KMS-11 (cell line): Measurements from ENCODE around the gene STRN4.

Experiments
- H2AFZ ChIP-seq: fragments of 200-600 bp; sonication (generic); 2 replicates; pipeline ENCODE4 v1.6.1; 2016; ENCODE audit warnings: antibody characterized with exemption, mixed run types, low read depth
- H3K27ac ChIP-seq: fragments of 200-600 bp; sonication (generic); 2 replicates; pipeline ENCODE4 v1.6.1; 2016; ENCODE audit warnings: mild to moderate bottlenecking, mixed run types
- H3K27me3 ChIP-seq: fragments of 200-600 bp; sonication (generic); 2 replicates; pipeline ENCODE4 v1.6.1; 2017; ENCODE audit warnings: mild to moderate bottlenecking, low read depth, mixed run types, moderate library complexity; ENCODE audit not compliant: insufficient read depth
- H3K36me3 ChIP-seq: fragments of 200-600 bp; sonication (generic); 2 replicates; pipeline ENCODE4 v1.6.1; 2017; ENCODE audit warnings: mild to moderate bottlenecking, mixed run types; ENCODE audit not compliant: insufficient read depth
- H3K4me1 ChIP-seq: fragments of 200-600 bp; sonication (generic); 2 replicates; pipeline ENCODE4 v1.6.1; 2016; ENCODE audit warnings: mild to moderate bottlenecking, low read depth, mixed run types; ENCODE audit not compliant: poor library complexity, severe bottlenecking
- H3K4me2 ChIP-seq: fragments of 200-600 bp; sonication (generic); 2 replicates; pipeline ENCODE4 v1.7.0; 2016; ENCODE audit warnings: mild to moderate bottlenecking, mixed run types
- H3K4me3 ChIP-seq: fragments of 200-600 bp; sonication (generic); IDR thresholded peaks from 2 replicates; pipeline ENCODE4 v1.6.1; 2017; ENCODE audit warnings: low read depth, low read length, mixed read lengths; ENCODE audit not compliant: insufficient read depth
- H3K79me2 ChIP-seq: fragments of 200-600 bp; sonication (generic); 2 replicates; pipeline ENCODE4 v1.6.1; 2016; ENCODE audit warnings: low read depth, mixed run types; ENCODE audit not compliant: insufficient read depth
- H3K9ac ChIP-seq: fragments of 200-600 bp; sonication (generic); 2 replicates; pipeline ENCODE4 v1.6.1; 2016; ENCODE audit warnings: mild to moderate bottlenecking, mixed run types
- H4K20me1 ChIP-seq: fragments of 200-600 bp; sonication (generic); 2 replicates; pipeline ENCODE4 v1.6.1; 2016; ENCODE audit warnings: mild to moderate bottlenecking, mixed run types; ENCODE audit not compliant: insufficient read depth
- TF ChIP-seq, protein P1 (sequence below): fragments of 200-600 bp; sonication (generic); conservative IDR thresholded peaks from 2 replicates; pipeline ENCODE4 v1.6.1; 2017; ENCODE audit warnings: low read depth, mild to moderate bottlenecking, antibody characterized with exemption, low read length, moderate library complexity, mixed read lengths

The STRN4 gene

DNA sequence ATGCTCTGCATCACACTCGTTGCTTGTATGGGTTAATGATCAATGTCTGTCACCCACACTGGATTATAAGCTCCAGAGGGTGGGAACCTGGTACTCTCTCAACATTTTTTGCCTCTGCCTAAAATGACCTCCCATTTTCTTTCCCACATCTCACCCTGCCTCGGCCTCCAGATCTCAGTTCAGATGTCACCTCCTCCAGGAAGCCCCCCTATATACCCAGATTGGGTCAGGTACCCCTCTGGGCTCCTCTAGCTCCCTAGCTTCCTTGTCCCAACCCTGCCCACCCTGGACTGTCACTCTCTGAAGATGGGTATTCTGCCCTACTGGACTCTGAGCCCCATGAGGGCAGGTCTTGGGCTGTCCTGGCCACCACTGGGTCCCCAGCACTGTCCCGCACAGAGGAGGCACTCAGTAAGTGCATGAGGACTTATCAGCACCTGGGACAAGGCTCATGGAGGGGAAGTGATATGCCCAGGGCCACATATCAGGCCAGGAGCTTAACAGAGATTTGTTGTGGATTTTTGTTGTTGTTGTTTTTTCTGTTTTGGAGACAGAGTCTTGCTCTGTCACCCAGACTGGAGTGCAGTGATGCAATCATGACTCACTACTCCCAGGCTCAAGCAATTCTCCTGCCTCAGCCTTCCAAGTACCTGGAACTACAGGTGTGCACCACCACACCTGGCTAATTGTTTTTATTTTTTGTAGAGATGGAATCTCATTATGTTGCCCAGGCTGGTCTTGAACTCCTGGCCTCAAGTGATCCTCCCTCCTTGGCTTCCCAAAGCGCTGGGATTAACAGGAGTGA, 53.1 kb downstream of the STRN4 start:
- H3K27ac ChIP-seq: no peak overlapping the region

DNA sequence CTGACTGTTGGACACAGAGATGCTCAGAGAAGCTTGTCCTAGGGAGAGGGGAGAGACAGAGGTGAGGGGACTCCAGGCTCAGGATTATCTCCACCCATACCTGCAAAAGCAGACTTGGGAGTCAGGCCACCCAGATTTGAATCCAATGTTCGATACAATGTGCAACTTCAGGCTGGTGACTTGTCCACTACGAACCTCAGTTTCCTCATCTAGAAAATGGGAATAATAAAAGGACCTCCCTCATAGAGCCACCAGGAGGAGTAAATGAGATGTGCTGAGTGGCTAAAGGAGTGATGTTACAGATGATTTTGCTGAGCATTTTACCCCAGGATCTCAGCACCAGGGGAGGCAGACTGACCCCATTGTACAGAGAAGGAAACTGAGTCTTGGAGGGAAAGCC, 54.3 kb downstream of the STRN4 start:
- Histone ChIP-seq H3K27me3 (no peaks in the 10 kb centered on the region), H2AFZ (no peak overlapping the region), H3K4me3 (no peak overlapping the region), H3K4me1 (no peaks in the 10 kb centered on the region), H4K20me1 (no peaks in the 10 kb centered on the region), H3K4me2 (no peak overlapping the region), H3K9ac (no peak overlapping the region), H3K79me2 (no peaks in the 10 kb centered on the region), H3K27ac (no peak overlapping the region), H3K36me3 (peaks cover 21% of the 10 kb centered on the region; the same call in 1 of the 2 replicates)
- TF ChIP-seq, protein P1, sequence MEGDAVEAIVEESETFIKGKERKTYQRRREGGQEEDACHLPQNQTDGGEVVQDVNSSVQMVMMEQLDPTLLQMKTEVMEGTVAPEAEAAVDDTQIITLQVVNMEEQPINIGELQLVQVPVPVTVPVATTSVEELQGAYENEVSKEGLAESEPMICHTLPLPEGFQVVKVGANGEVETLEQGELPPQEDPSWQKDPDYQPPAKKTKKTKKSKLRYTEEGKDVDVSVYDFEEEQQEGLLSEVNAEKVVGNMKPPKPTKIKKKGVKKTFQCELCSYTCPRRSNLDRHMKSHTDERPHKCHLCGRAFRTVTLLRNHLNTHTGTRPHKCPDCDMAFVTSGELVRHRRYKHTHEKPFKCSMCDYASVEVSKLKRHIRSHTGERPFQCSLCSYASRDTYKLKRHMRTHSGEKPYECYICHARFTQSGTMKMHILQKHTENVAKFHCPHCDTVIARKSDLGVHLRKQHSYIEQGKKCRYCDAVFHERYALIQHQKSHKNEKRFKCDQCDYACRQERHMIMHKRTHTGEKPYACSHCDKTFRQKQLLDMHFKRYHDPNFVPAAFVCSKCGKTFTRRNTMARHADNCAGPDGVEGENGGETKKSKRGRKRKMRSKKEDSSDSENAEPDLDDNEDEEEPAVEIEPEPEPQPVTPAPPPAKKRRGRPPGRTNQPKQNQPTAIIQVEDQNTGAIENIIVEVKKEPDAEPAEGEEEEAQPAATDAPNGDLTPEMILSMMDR: no peak

More for the DNA sequence above, 53.1 kb downstream of the STRN4 start:
- H3K36me3 ChIP-seq: peaks cover 21% of the 10 kb centered on the region; the same call in 1 of the 2 replicates
- H2AFZ ChIP-seq: no peak overlapping the region
- H3K4me3 ChIP-seq: no peak overlapping the region
- H4K20me1 ChIP-seq: no peaks in the 10 kb centered on the region
- H3K79me2 ChIP-seq: no peaks in the 10 kb centered on the region
- H3K9ac ChIP-seq: no peak overlapping the region
- TF ChIP-seq, protein P1: no peak
- no peaks in the 10 kb centered on the region for H3K4me1 ChIP-seq
- H3K4me2 ChIP-seq: no peak overlapping the region
- no peaks in the 10 kb centered on the region for H3K27me3 ChIP-seq

DNA sequence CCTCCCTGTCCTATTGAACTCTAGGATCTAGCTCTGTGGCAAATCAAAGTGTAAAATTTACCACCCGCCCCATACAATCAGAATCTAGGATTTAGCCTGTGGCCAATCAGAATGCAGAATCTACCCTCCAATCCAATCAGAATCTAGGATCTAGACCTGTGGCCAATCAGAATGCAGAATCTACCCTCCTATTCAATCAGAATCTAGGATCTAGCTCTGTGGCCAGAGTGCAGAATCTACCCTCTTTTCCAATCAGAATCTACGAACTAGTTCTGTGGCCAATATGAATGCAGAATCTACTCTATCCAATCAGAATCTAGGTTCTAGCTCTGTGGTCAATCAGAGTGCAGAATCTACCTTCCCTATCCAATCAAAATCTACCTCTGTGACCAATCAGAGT, 55.1 kb downstream of the STRN4 start:
- H3K4me1 ChIP-seq: no peaks in the 10 kb centered on the region
- H3K4me2 ChIP-seq: no peak overlapping the region
- no peak overlapping the region for H3K27ac ChIP-seq
- no peaks in the 10 kb centered on the region for H4K20me1 ChIP-seq
- peaks cover 19% of the 10 kb centered on the region; the same call in 1 of the 2 replicates for H3K36me3 ChIP-seq
- H3K4me3 ChIP-seq: no peak overlapping the region
- no peak overlapping the region for H2AFZ ChIP-seq
- TF ChIP-seq, protein P1: no peak
- no peaks in the 10 kb centered on the region for H3K27me3 ChIP-seq
- H3K79me2 ChIP-seq: no peaks in the 10 kb centered on the region
- H3K9ac ChIP-seq: no peak overlapping the region

DNA sequence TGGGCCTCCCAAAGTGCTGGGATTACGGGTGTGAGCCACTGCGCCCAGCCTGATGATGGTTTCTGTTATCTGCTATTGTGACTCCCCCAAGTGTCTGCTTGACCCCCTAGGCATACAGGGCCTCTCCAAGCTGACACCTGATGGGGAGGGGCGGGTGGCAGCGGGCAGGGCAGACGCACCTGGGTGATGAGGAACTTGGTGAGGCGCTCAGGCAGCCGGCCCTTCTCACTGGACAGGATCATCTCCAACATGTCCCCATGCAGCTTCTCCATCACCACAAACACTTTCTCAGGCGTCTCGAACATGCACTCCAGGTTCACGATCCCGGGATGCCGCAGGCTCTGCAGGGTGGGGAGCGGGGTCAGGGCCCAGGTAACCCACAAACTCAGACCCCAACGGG, 56.9 kb downstream of the STRN4 start:
- Histone ChIP-seq H3K27ac (no peak overlapping the region), H3K27me3 (no peaks in the 10 kb centered on the region), H3K9ac (no peak overlapping the region), H3K79me2 (no peaks in the 10 kb centered on the region), H3K36me3 (peaks cover 16% of the 10 kb centered on the region; the same call in 1 of the 2 replicates), H3K4me1 (no peaks in the 10 kb centered on the region), H3K4me2 (no peak overlapping the region), H2AFZ (no peak overlapping the region), H4K20me1 (no peaks in the 10 kb centered on the region), H3K4me3 (no peak overlapping the region)
- TF ChIP-seq, protein P1: no peak
